ENCODE data around the gene NR1H2.

NR1H2 gene

DNA sequence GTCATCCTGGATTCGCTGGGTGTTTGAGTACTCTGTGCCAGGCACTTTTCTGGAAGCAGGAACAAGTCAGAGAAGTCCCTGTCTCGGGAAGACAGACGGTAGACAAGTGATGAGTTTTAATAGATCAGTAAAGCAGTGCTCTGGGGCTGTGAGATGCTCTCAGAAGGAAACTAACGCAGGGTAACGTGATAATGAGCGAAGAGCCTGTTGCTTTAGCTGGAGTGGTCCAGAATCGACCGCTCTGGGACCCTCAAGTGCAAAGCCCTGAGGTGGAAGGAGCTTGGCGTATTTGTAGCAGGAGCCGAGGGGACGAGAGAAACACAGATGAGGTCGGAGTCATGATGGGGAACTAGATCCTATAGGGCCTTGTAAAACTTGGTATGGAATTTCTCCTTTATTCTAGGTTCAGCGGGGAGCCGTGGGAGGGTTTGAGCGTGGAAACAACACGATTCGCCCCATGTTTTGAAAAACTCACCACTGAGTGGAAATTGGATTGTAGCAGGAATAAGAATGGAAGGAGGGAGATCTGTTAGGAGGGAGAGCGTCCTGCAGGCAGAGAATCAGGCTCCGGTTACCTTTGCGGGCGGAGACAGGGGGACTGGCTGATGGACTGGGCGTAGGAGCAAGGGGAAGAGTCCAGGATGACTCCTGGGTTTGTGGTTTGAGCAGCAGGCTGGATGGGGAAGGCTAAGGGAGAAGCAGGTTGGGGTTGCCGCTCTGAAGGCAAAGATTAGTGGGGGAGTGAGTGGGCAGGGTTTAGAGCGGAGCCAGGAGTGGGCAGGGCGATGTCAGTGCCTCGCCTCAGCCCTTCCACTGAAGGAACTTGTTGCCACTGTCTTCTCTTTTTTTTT is 8.7 kb downstream of the NR1H2 start:
- no peak for TF ChIP-seq POLR2AphosphoS5 (IDR thresholded peaks at IDR 0.05; ENCODE audit: low read depth, low read length)
- TF ChIP-seq TAF1 (IDR thresholded peaks at IDR 0.05; ENCODE audit: borderline replicate concordance, insufficient read depth, low read length): no peak
- TF ChIP-seq, protein P1, sequence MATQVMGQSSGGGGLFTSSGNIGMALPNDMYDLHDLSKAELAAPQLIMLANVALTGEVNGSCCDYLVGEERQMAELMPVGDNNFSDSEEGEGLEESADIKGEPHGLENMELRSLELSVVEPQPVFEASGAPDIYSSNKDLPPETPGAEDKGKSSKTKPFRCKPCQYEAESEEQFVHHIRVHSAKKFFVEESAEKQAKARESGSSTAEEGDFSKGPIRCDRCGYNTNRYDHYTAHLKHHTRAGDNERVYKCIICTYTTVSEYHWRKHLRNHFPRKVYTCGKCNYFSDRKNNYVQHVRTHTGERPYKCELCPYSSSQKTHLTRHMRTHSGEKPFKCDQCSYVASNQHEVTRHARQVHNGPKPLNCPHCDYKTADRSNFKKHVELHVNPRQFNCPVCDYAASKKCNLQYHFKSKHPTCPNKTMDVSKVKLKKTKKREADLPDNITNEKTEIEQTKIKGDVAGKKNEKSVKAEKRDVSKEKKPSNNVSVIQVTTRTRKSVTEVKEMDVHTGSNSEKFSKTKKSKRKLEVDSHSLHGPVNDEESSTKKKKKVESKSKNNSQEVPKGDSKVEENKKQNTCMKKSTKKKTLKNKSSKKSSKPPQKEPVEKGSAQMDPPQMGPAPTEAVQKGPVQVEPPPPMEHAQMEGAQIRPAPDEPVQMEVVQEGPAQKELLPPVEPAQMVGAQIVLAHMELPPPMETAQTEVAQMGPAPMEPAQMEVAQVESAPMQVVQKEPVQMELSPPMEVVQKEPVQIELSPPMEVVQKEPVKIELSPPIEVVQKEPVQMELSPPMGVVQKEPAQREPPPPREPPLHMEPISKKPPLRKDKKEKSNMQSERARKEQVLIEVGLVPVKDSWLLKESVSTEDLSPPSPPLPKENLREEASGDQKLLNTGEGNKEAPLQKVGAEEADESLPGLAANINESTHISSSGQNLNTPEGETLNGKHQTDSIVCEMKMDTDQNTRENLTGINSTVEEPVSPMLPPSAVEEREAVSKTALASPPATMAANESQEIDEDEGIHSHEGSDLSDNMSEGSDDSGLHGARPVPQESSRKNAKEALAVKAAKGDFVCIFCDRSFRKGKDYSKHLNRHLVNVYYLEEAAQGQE (IDR thresholded peaks at IDR 0.05; ENCODE audit: insufficient read depth in 1 of 2, low read depth in 2 of 2, low read length in 2 of 2): no peak
- no peak for TF ChIP-seq FOXP2 (optimal IDR thresholded peaks at IDR 0.05; ENCODE audit: borderline replicate concordance, extremely low read depth, extremely low read length, insufficient read depth)
- no peak for TF ChIP-seq SIN3A (IDR thresholded peaks at IDR 0.05; ENCODE audit: borderline replicate concordance, insufficient read depth, low read length)

DNA sequence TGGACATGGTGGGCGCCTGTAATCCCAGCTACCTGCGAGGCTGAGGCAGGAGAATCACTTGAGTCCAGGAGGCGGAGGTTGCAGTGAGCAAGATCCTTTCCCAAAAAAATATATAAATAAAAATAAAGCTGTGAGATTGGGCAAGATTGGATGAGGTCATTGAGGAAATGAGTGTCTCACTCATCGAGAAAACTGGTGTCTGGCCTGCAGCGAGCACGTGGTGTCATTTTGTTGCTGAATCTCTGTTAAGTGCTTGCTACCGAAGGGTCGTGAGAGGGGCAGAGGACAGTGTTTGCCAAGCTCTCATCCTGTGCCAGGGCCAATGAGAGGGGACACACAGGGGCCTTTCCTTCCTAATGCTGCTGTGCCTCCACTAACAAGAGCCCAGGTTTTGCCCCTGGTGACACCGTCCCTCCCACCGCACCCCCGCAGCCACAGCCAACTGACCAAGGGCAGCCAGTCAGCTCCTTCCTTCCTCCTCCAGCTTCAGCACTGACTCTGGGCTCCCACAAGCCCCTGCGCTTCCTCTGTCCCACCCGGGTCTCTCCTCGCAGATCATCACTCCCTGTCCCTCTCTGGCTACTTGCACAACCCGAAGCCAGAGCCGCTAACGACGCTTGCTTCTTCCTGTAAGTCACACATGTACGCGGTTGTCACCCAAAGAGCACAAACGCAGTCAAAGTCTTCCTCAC is 11.1 kb downstream of the NR1H2 start:
- TF ChIP-seq TAF1 (IDR thresholded peaks at IDR 0.05; ENCODE audit: borderline replicate concordance, insufficient read depth, low read length): no peak
- TF ChIP-seq, protein P1 (IDR thresholded peaks at IDR 0.05; ENCODE audit: insufficient read depth in 1 of 2, low read depth in 2 of 2, low read length in 2 of 2): no peak
- no peak for TF ChIP-seq SIN3A (IDR thresholded peaks at IDR 0.05; ENCODE audit: borderline replicate concordance, insufficient read depth, low read length)
- TF ChIP-seq FOXP2 (optimal IDR thresholded peaks at IDR 0.05; ENCODE audit: borderline replicate concordance, extremely low read depth, extremely low read length, insufficient read depth): no peak
- no peak for TF ChIP-seq POLR2AphosphoS5 (IDR thresholded peaks at IDR 0.05; ENCODE audit: low read depth, low read length)

DNA sequence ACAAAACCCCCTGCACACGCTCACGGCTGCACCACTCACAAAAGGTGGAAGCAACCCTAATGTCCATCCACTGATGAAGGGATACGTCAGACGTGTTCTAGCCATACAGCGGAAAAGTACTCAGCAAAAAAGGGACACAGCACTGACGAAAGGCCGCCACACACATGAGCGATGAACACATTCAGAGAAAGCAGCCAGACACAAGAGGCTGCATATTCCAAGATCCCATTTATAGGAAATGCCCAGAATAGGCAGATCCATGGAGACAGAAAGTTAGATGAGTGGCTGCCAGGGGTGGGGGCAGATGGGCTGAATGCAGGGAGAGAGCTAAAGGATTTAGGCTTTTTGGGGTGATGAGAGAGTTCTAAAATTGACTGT is 11.6 kb downstream of the NR1H2 start:
- TF ChIP-seq TAF1 (IDR thresholded peaks at IDR 0.05; ENCODE audit: borderline replicate concordance, insufficient read depth, low read length) (no peak), POLR2AphosphoS5 (IDR thresholded peaks at IDR 0.05; ENCODE audit: low read depth, low read length) (no peak), SIN3A (IDR thresholded peaks at IDR 0.05; ENCODE audit: borderline replicate concordance, insufficient read depth, low read length) (no peak), FOXP2 (optimal IDR thresholded peaks at IDR 0.05; ENCODE audit: borderline replicate concordance, extremely low read depth, extremely low read length, insufficient read depth) (no peak)
- TF ChIP-seq, protein P1 (IDR thresholded peaks at IDR 0.05; ENCODE audit: insufficient read depth in 1 of 2, low read depth in 2 of 2, low read length in 2 of 2): no peak

DNA sequence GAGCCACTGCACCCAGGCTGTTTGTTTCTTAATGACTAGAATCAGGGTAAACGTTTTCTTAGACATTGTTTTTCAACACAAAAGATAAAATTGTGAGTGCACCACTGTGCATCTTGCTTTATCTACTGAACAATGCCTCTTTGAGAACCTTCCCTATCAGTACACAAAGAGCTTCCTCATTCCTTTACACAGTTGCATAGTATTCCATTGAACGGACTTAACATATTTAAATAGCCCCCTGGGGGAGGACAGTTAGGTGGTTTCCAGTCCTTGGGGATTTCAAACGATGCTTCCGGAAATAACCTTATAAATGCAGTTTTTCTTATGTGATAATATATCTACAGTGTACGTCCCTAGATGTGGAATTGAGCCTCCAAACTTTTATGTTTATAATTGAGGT is 16.5 kb downstream of the NR1H2 start:
- TF ChIP-seq SIN3A (IDR thresholded peaks at IDR 0.05; ENCODE audit: borderline replicate concordance, insufficient read depth, low read length): no peak
- no peak for TF ChIP-seq TAF1 (IDR thresholded peaks at IDR 0.05; ENCODE audit: borderline replicate concordance, insufficient read depth, low read length)
- TF ChIP-seq, protein P1 (IDR thresholded peaks at IDR 0.05; ENCODE audit: insufficient read depth in 1 of 2, low read depth in 2 of 2, low read length in 2 of 2): no peak
- TF ChIP-seq FOXP2 (optimal IDR thresholded peaks at IDR 0.05; ENCODE audit: borderline replicate concordance, extremely low read depth, extremely low read length, insufficient read depth): no peak
- no peak for TF ChIP-seq POLR2AphosphoS5 (IDR thresholded peaks at IDR 0.05; ENCODE audit: low read depth, low read length)

Measured in PFSK-1 (cell line).